Lower lobe of right lung (tissue), 2 donors: Measurements from ENCODE around the gene ZFHX3. TPM values are rescaled to one million over a fixed set of nuclear protein-coding genes. Genes with fewer than 3 reads are reported as not detected.

Experiments
- ATAC-seq, 2 donors: fragments of 200-7000 bp; cut with Tn5 transposase; one replicate each; pipeline ENCODE4 v1.9.1; 2020 to 2022; ENCODE audit warnings: mild to moderate bottlenecking in 2 of 2, moderate library complexity in 2 of 2
- DNase-seq: peaks from one replicate; pipeline ENCODE4 v3.0.0-alpha.2; 2020
- H3K27ac ChIP-seq: fragments of 200-600 bp; one replicate; pipeline ENCODE4 v1.8.0; 2022
- H3K27me3 ChIP-seq: fragments of 200-600 bp; one replicate; pipeline ENCODE4 v1.8.0; 2022; ENCODE audit warnings: low read depth
- H3K36me3 ChIP-seq: fragments of 200-600 bp; one replicate; pipeline ENCODE4 v1.8.0; 2022; ENCODE audit warnings: mild to moderate bottlenecking
- H3K4me1 ChIP-seq: fragments of 200-600 bp; one replicate; pipeline ENCODE4 v1.8.0; 2022
- H3K4me3 ChIP-seq: fragments of 200-600 bp; one replicate; pipeline ENCODE4 v1.8.0; 2022; ENCODE audit warnings: mild to moderate bottlenecking
- H3K9me3 ChIP-seq: fragments of 200-600 bp; one replicate; pipeline ENCODE4 v1.8.0; 2022
- CTCF ChIP-seq: fragments of 200-600 bp; IDR thresholded peaks from one replicate; pipeline ENCODE4 v1.8.0; 2022; ENCODE audit warnings: antibody characterized with exemption, mild to moderate bottlenecking
- intact Hi-C: fragments of 100-400 bp; cut with DNase I; formaldehyde crosslinking; loops from one replicate; pipeline ENCODE4 v1.11.0; 2022
- total RNA-seq: library from RNA; stranded (reverse); fragmentation: NEBNext Ultra II Directional; extraction: Animal tissue kit (Norgen Biotek cat#: 25700); gene quantifications from one replicate; pipeline ENCODE4 v1.2.1, GENCODE V29; 2021
- donor health status: DM: no; HTN: yes; CAD: no; lungs with severe emphysema.

ZFHX3 gene
- total RNA-seq, 1 donor from 2014 or later, result 29.3 TPM

GRCh38 chr16:72889616-72890582 is 158.0 kb downstream of the ZFHX3 start:
- ATAC-seq (no peak), DNase-seq (no peak)
- intact Hi-C loops, result no loop called here
- H3K4me1 ChIP-seq, result peaks cover 5% of the 10 kb centered on the region
- H3K27ac ChIP-seq, result no peak overlapping the region
- H3K4me3 ChIP-seq, result no peak overlapping the region
- TF ChIP-seq CTCF, result no peak
- peaks cover 36% of the 10 kb centered on the region for H3K36me3 ChIP-seq
- H3K27me3 ChIP-seq, result no peaks in the 10 kb centered on the region
- H3K9me3 ChIP-seq, result no peaks in the 10 kb centered on the region

- ATAC-seq, result no peak
- Histone ChIP-seq H3K27me3 (no peaks in the 10 kb centered on the region), H3K27ac (no peak overlapping the region), H3K36me3 (peaks cover 36% of the 10 kb centered on the region), H3K9me3 (no peaks in the 10 kb centered on the region), H3K4me1 (peaks cover 12% of the 10 kb centered on the region), H3K4me3 (no peak overlapping the region)
- TF ChIP-seq CTCF, result no peak
- intact Hi-C loops, result no loop called here
- no peak for DNase-seq
These were observed 160.4 kb downstream of the ZFHX3 start for GRCh38 chr16:72887537-72887936.

GRCh38 chr16:72886346-72886974 is 161.5 kb downstream of the ZFHX3 start:
- peaks cover 12% of the 10 kb centered on the region for H3K4me1 ChIP-seq
- no peak overlapping the region for H3K27ac ChIP-seq
- H3K27me3 ChIP-seq, result no peaks in the 10 kb centered on the region
- TF ChIP-seq CTCF, result no peak
- intact Hi-C loops, result no loop called here
- ATAC-seq (no peak), DNase-seq (no peak)
- H3K36me3 ChIP-seq, result peaks cover 36% of the 10 kb centered on the region
- no peak overlapping the region for H3K4me3 ChIP-seq
- no peaks in the 10 kb centered on the region for H3K9me3 ChIP-seq

GRCh38 chr16:72884573-72884972 is 163.4 kb downstream of the ZFHX3 start:
- peaks cover 32% of the 10 kb centered on the region for H3K36me3 ChIP-seq
- peak overlapping the region; percentile 36 for H3K27ac ChIP-seq
- H3K27me3 ChIP-seq, result no peaks in the 10 kb centered on the region
- H3K4me3 ChIP-seq, result no peak overlapping the region
- peaks cover 12% of the 10 kb centered on the region for H3K4me1 ChIP-seq
- TF ChIP-seq CTCF, result no peak
- no peaks in the 10 kb centered on the region for H3K9me3 ChIP-seq
- DNase-seq (no peak), ATAC-seq (peak; percentile 89 to 93)
- intact Hi-C loops, result no loop called here

- Histone ChIP-seq H3K9me3 (no peaks in the 10 kb centered on the region), H3K4me1 (peaks cover 12% of the 10 kb centered on the region), H3K36me3 (peaks cover 27% of the 10 kb centered on the region), H3K27me3 (no peaks in the 10 kb centered on the region), H3K4me3 (no peak overlapping the region), H3K27ac (peak overlapping the region; percentile 7)
- intact Hi-C loops, result no loop called here
- no peak for TF ChIP-seq CTCF
- DNase-seq, result no peak
- ATAC-seq, result no peak
These were observed 163.9 kb downstream of the ZFHX3 start for GRCh38 chr16:72884037-72884436.
